ENCODE measurements around the gene DNAAF1.
"Not testable (repeated sequence)": the region's sequence is repeated elsewhere in the genome, so short reads cannot be mapped to it uniquely, and the experiment has no call there.

Gene DNAAF1

DNA sequence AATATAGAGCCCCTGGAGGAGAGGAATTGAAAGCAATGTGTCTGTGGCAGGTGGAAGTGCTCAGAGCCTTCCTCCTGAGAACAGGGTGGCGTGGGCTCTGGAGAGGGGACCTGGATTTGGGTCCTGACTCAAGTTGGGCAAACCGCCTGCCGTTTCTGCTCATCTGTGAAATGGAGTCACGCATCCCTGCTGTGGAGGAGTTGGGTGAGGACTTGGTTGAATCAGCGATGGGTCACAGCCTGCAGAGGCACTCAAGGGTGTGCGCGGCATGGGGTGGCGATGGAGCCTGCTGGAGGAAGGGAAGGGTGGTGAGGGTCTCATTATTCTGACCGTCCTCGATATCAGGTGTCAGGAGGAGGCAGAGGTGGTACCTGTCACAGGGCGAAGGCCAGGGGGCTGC is 48.9 kb downstream of the DNAAF1 start:
- H3K4me2 ChIP-seq, result peak overlapping the region; percentile 95
- H3K4me3 ChIP-seq, result peak overlapping the region; percentile 52
- no peaks in the 10 kb centered on the region for H3K27me3 ChIP-seq
- 0 out of 2 replicates have a peak overlapping the region, but pooled peaks have one; percentile 55 for H3K9ac ChIP-seq
- no peaks in the 10 kb centered on the region for H4K20me1 ChIP-seq
- peak overlapping the region; percentile 70 for H3K27ac ChIP-seq
- no peaks in the 10 kb centered on the region for H3K9me3 ChIP-seq
- TF ChIP-seq Cebpa-rat (IDR thresholded peaks at IDR 0.05), result no peak
- H3K36me3 ChIP-seq, result no peaks in the 10 kb centered on the region
- H3K4me1 ChIP-seq, result peaks cover 59% of the 10 kb centered on the region

DNA sequence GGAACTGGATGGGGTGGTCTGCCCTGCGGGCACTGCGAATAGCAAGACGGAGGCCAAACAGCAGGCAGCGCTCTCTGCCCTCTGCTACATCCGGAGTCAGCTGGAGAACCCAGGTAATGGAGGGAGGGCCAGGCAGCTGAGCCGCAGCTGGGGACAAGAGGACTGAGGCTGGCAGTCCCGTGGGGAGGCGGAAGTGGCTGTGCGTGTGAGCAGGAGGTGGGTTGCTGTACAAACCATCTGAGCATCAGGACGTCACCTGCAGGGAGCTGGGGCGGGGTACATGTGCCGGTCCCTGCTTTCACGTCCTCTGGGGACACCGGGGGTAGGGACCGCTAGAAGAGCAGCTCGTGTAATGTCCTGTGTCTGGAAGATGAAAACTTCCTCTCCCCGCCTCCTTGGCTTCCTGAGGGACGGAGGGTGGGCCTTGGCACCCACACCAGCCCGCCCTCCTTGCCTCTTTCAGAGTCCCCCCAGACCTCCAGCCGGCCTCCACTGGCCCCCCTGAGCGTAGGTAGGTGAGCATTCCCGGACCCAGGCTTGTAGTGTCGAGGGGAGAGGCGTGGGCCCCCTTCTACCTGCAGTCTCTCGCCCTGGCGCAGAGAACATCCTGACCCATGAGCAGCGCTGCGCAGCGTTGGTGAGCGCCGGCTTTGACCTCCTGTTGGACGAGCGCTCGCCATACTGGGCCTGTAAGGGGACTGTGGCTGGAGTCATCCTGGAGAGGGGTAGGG is 49.5 kb downstream of the DNAAF1 start:
- H3K36me3 ChIP-seq, result no peaks in the 10 kb centered on the region
- peaks cover 65% of the 10 kb centered on the region for H3K4me1 ChIP-seq
- no peaks in the 10 kb centered on the region for H4K20me1 ChIP-seq
- H3K27me3 ChIP-seq, result no peaks in the 10 kb centered on the region
- H3K9ac ChIP-seq, result peak overlapping the region; percentile 55
- H3K4me3 ChIP-seq, result peak overlapping the region; percentile 52
- TF ChIP-seq Cebpa-rat (IDR thresholded peaks at IDR 0.05), result no peak
- H3K27ac ChIP-seq, result peak overlapping the region; percentile 70
- no peaks in the 10 kb centered on the region for H3K9me3 ChIP-seq
- H3K4me2 ChIP-seq, result peak overlapping the region; percentile 95

DNA sequence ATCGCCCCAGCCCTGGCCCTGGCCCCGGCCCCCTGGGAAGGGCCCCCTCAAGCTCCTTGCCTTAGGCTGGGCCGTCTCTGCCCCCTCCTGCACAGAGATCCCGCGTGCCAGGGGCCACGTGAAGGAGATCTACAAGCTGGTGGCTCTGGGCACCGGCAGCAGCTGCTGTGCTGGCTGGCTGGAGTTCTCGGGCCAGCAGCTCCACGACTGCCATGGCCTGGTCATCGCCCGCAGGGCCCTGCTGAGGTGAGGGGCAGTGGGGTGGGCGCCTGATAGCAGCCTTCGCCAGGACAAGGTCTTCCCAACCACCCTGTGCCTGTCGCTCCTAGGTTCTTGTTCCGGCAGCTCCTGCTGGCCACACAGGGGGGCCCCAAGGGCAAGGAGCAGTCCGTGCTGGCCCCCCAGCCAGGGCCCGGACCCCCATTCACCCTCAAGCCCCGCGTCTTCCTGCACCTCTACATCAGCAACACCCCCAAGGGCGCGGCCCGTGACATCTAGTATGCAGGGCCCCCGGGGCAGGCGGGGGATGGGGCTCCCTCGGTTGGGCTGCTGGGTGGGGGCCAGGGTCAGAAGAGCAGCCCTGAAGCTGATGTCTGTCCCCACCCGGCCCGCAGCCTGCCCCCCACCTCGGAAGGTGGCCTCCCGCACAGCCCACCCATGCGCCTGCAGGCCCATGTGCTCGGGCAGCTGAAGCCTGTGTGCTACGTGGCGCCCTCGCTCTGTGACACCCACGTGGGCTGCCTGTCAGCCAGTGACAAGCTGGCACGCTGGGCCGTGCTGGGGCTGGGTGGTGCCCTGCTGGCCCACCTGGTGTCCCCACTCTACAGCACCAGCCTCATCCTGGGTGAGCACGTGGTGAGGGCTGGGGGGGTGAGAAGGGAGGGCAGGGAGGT is 50.3 kb downstream of the DNAAF1 start:
- no peaks in the 10 kb centered on the region for H4K20me1 ChIP-seq

DNA sequence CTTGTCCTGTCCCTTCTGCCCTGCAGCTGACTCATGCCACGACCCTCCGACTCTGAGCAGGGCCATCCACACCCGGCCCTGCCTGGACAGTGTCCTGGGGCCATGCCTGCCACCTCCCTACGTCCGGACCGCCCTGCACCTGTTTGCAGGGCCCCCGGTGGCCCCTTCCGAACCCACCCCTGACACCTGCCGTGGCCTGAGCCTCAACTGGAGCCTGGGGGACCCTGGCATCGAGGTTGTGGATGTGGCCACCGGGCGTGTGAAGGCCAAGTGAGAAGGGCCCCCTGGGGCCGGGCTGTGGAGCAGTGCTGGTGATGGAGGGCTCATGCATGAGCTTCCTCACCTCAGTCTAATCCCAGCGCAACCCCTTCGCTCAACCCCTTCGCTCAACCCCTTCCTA is 51.0 kb downstream of the DNAAF1 start:
- no peaks in the 10 kb centered on the region for H3K9me3 ChIP-seq
- TF ChIP-seq Cebpa-rat (IDR thresholded peaks at IDR 0.05), result no peak
- peaks cover 72% of the 10 kb centered on the region for H3K4me1 ChIP-seq
- peak overlapping the region; percentile 95 for H3K4me2 ChIP-seq
- no peaks in the 10 kb centered on the region for H3K36me3 ChIP-seq
- H3K27ac ChIP-seq, result peak overlapping the region; percentile 70; the same call in 1 of the 2 replicates
- H3K27me3 ChIP-seq, result no peaks in the 10 kb centered on the region
- 0 out of 2 replicates have a peak overlapping the region, but pooled peaks have one; percentile 24 for H3K9ac ChIP-seq
- H4K20me1 ChIP-seq, result no peaks in the 10 kb centered on the region
- H3K4me3 ChIP-seq, result no peak overlapping the region

More for the DNA sequence above, 50.3 kb downstream of the DNAAF1 start:
- Histone ChIP-seq H3K27ac (peak overlapping the region; percentile 70), H3K4me2 (peak overlapping the region; percentile 95), H3K4me1 (peaks cover 72% of the 10 kb centered on the region), H3K9ac (peak overlapping the region; percentile 55), H3K36me3 (no peaks in the 10 kb centered on the region), H3K4me3 (peak overlapping the region; percentile 52), H3K9me3 (no peaks in the 10 kb centered on the region), H3K27me3 (no peaks in the 10 kb centered on the region)
- TF ChIP-seq Cebpa-rat (IDR thresholded peaks at IDR 0.05), result no peak

DNA sequence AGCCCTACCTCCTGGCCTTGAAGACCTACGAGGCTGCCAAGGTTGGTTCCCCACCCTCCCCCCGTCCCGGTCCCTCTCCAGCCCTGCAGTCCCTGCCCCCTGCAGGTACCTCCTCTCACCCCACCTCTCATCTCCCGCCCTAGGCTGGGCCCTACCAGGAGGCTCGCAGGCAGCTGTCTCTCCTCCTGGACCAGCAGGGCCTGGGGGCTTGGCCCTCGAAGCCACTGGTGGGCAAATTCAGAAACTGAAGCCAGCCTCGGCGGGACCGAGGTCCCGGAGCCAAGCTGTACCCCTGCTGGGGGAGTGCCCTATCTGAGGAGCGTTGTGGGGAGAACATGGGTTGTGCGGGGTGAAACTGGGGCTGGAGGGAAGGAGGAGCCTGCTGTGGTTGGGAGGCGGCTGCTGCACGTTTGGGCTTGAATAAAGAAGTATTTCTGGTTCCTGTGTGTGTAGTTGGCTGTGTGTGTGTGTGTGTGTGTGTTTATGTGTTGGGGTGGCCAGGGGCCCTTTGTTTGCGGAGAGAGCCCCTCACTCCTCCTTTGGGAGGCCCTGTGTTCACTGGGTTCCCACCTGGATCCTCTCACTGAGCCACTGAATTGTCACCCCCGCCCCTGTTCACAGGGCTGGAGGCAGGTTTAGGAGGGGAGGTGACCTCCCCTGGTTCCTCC is 51.8 kb downstream of the DNAAF1 start:
- peak overlapping the region; percentile 24; the same call in 1 of the 2 replicates for H3K9ac ChIP-seq
- no peaks in the 10 kb centered on the region for H3K27me3 ChIP-seq
- no peak overlapping the region for H3K4me3 ChIP-seq
- no peaks in the 10 kb centered on the region for H3K36me3 ChIP-seq
- H3K4me2 ChIP-seq, result peak overlapping the region; percentile 95
- no peaks in the 10 kb centered on the region for H4K20me1 ChIP-seq
- no peaks in the 10 kb centered on the region for H3K9me3 ChIP-seq
- no peak for TF ChIP-seq Cebpa-rat (IDR thresholded peaks at IDR 0.05)
- peak overlapping the region; percentile 35; the same call in 1 of the 2 replicates for H3K27ac ChIP-seq
- peaks cover 72% of the 10 kb centered on the region for H3K4me1 ChIP-seq

DNA sequence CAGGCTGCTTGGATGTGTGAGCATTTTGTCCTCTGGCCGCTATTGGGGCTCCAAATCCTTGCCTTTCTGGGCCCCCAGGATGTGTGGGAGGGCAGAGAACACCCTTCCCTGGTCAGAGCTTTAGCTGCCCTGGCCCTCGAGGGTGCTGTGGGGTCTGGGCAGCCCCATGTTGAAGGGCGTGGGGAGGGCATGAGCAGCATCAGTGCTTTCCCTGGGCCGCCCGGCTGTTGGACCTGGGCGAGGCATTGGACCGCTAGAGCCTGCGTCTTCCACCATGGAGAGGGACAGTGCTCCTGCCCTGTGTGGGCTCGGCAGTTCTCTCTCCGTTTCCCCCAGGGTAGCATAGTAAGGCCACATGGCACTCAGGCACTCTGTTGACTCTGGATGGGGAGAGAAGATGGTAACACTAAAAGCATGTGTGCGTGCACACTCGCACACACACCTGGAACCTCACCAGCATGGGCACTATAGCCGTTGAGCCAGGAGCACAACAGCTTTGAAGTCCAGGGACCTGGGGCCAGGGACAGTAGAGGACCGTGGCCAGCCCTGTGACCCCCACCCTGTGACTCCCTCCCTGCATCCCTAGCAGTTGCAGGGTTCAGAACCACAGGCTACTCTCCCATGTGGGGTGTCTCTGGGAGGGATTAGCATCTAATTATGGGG is 52.5 kb downstream of the DNAAF1 start:
- Histone ChIP-seq H3K36me3 (no peaks in the 10 kb centered on the region), H3K4me3 (no peak overlapping the region), H4K20me1 (no peaks in the 10 kb centered on the region), H3K9ac (no peak overlapping the region), H3K27me3 (no peaks in the 10 kb centered on the region), H3K27ac (peak overlapping the region; percentile 35; the same call in 1 of the 2 replicates), H3K9me3 (no peaks in the 10 kb centered on the region), H3K4me2 (no peak overlapping the region), H3K4me1 (peaks cover 72% of the 10 kb centered on the region)
- TF ChIP-seq Cebpa-rat (IDR thresholded peaks at IDR 0.05), result no peak

DNA sequence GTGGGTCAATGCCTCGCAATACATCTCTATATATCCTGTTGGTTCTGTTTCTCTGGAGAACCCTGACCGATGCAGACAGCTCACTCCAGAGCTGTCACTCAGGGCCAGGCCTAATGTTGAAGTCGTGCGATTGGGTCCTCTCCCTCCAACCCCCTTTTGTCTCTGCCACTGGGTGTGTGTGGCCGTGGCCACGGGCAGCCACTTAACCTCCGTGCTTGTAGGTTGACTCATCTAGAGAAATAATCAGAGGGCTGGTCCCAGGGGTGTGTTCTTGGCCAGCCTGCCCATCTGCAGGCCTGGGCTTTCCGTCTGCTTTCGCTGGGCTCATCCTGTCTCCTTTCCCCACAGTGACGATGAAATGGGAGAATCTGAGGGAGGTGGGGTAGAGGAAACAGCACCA is 53.3 kb downstream of the DNAAF1 start:
- Histone ChIP-seq H3K27me3 (no peaks in the 10 kb centered on the region), H4K20me1 (no peaks in the 10 kb centered on the region), H3K9ac (no peak overlapping the region), H3K27ac (no peak overlapping the region), H3K4me3 (no peak overlapping the region), H3K9me3 (no peaks in the 10 kb centered on the region), H3K4me2 (peak overlapping the region; percentile 37; the same call in 1 of the 2 replicates), H3K36me3 (no peaks in the 10 kb centered on the region), H3K4me1 (peaks cover 65% of the 10 kb centered on the region)
- TF ChIP-seq Cebpa-rat (IDR thresholded peaks at IDR 0.05), result no peak

DNA sequence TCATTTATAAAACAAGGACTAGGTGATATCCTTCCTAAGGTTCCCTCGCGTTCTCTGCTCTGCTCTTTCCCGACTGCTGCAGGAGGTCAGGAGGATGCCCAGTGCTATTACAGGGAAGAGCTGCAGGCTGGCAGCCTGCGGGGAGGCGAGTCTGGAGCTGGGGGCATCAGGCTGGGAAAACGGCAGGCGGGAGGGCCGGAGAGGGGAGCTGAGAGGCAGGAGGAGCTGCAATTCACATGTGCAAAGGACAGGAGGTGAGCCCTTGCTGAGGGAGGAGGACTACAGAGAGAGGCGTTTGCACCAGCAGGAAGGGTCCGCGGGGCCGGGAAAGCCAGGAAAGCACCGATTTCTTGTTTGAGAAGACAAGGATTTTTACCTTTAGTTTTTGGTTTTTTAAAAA is 54.0 kb downstream of the DNAAF1 start:
- Histone ChIP-seq H3K4me2 (peak overlapping the region; percentile 37; the same call in 1 of the 2 replicates), H3K9me3 (no peaks in the 10 kb centered on the region), H4K20me1 (no peaks in the 10 kb centered on the region), H3K27me3 (no peaks in the 10 kb centered on the region), H3K4me1 (peaks cover 58% of the 10 kb centered on the region), H3K4me3 (no peak overlapping the region), H3K9ac (no peak overlapping the region), H3K36me3 (no peaks in the 10 kb centered on the region), H3K27ac (no peak overlapping the region)
- no peak for TF ChIP-seq Cebpa-rat (IDR thresholded peaks at IDR 0.05)

DNA sequence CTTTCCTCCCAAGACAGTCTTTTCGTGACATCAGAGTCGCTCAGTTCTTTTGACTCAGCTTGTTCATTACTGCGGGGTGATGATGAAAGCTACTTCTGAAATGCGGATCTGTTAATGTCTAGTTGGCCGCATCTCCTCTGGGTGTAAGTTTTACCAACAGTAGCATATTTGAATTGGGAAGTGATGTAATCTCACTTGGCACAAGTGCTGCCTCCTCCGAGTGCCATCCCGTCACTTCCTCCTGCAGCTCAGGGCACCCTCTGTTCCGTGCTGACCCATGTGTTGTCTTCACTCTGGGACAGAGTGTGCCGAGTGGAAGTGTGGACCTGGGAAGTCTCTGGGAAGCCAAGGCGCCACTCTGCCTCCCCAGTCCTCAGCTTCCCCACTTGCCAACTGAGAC is 54.8 kb downstream of the DNAAF1 start:
- Histone ChIP-seq H3K4me2 (peak overlapping the region; percentile 37), H3K9me3 (no peaks in the 10 kb centered on the region), H3K27me3 (no peaks in the 10 kb centered on the region), H3K9ac (no peak overlapping the region), H3K27ac (no peak overlapping the region; the same call in 1 of the 2 replicates), H4K20me1 (no peaks in the 10 kb centered on the region), H3K4me3 (no peak overlapping the region), H3K4me1 (peaks cover 51% of the 10 kb centered on the region), H3K36me3 (no peaks in the 10 kb centered on the region)
- TF ChIP-seq Cebpa-rat (IDR thresholded peaks at IDR 0.05), result no peak

DNA sequence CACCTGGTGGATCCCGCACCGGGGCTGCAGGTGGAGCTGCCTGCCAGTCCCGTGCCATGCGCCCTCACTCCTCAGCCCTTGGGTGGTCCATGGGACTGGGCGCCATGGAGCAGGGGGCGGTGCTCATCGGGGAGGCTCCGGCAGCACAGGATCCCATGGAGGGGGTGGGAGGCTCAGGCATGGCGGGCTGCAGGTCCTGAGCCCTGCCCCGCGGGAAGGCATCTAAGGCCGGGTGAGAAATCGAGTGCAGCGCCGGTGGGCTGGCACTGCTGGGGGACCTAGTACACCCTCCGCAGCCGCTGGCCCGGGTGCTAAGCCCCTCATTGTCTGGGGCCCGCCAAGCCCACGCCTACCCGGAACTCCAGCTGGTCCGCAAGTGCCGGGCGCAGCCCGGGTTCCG is 59.4 kb downstream of the DNAAF1 start:
- peaks cover 14% of the 10 kb centered on the region for H3K9me3 ChIP-seq
- H3K4me1 ChIP-seq, result peaks cover 20% of the 10 kb centered on the region
- not testable (repeated sequence) for H3K27me3 ChIP-seq, H3K36me3 ChIP-seq, H3K27ac ChIP-seq, H4K20me1 ChIP-seq, H3K9ac ChIP-seq, H3K4me2 ChIP-seq, H3K4me3 ChIP-seq

DNA sequence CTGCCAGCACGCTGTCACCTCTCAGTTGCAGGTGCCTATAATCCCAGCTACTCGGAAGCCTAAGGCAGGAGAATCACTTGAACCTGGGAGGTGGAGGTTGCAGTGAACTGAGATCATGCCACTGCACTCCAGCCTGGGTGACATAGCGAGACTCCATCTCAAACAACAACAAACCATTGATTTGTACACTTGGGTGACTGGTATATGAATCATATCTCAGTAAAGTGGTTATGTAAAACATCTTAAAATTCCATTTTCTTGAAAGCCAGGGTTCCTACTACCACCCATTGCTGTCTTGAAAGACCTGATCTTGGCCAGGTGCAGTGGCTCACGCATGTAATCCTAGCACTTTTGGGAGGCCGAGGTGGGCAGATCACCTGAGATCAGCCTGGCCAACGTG is 60.0 kb downstream of the DNAAF1 start:
- H3K4me3 ChIP-seq, H3K36me3 ChIP-seq, H3K27ac ChIP-seq, H3K9ac ChIP-seq, H3K27me3 ChIP-seq, H3K4me2 ChIP-seq, H4K20me1 ChIP-seq: not testable (repeated sequence)
- Histone ChIP-seq H3K4me1 (peaks cover 14% of the 10 kb centered on the region), H3K9me3 (peaks cover 19% of the 10 kb centered on the region)
